Measurements from ENCODE around the gene HABP4. TPM values are rescaled to one million over a fixed set of nuclear protein-coding genes. Genes with fewer than 3 reads are reported as not detected.

HABP4 gene
- total RNA-seq, 3 donors from 2014 or later (not counting 1 experiment from before 2014, with no cell fraction given), result 3.0 to 3.9 (median 3.6) TPM

GRCh38 chr9:96523374-96523773 is 73.4 kb downstream of the HABP4 start:
- H3K36me3 Mint-ChIP-seq, result no peaks in the 10 kb centered on the region
- Histone ChIP-seq H3K36me3 (ENCODE audit: control insufficient read depth, insufficient read depth, low read length) (no peaks in the 10 kb centered on the region), H3K4me3 (ENCODE audit: low read length) (no peak overlapping the region), H3K27me3 (ENCODE audit: control insufficient read depth, insufficient read depth, low read length) (no peaks in the 10 kb centered on the region), H3K27ac (ENCODE audit: low read length) (no peak overlapping the region), H3K4me1 (ENCODE audit: control insufficient read depth, insufficient read depth, low read length) (no peaks in the 10 kb centered on the region), H3K9me3 (ENCODE audit: control insufficient read depth, insufficient read depth, low read length) (no peaks in the 10 kb centered on the region)
- no peak overlapping the region for H3K4me3 Mint-ChIP-seq
- no peak for DNase-seq
- WGBS (ENCODE audit: insufficient coverage), result 97% methylated on average over 6 of the region's 7 CpGs
- no peak for TF ChIP-seq CTCF (IDR thresholded peaks at IDR 0.05)
- no peaks in the 10 kb centered on the region for H3K4me1 Mint-ChIP-seq
- no peak overlapping the region for H3K27ac Mint-ChIP-seq
- intact Hi-C loops (cut with micrococcal nuclease), result no loop called here
- peaks cover 0 to 3% of the 10 kb centered on the region in 2 donors for H3K27me3 Mint-ChIP-seq (ENCODE audit: low read depth in 2 of 2)
- no peaks in the 10 kb centered on the region for H3K9me3 Mint-ChIP-seq
- no peak for ATAC-seq

- H3K36me3 ChIP-seq (ENCODE audit: control insufficient read depth, insufficient read depth, low read length), result no peaks in the 10 kb centered on the region
- Mint-ChIP-seq H3K27ac (no peak overlapping the region), H3K4me1 (no peaks in the 10 kb centered on the region), H3K27me3 (ENCODE audit: low read depth in 2 of 2) (peaks cover 0 to 3% of the 10 kb centered on the region in 2 donors), H3K9me3 (no peaks in the 10 kb centered on the region), H3K36me3 (no peaks in the 10 kb centered on the region), H3K4me3 (no peak overlapping the region)
- H3K9me3 ChIP-seq (ENCODE audit: control insufficient read depth, insufficient read depth, low read length), result no peaks in the 10 kb centered on the region
- no peaks in the 10 kb centered on the region for H3K4me1 ChIP-seq (ENCODE audit: control insufficient read depth, insufficient read depth, low read length)
- no peaks in the 10 kb centered on the region for H3K27me3 ChIP-seq (ENCODE audit: control insufficient read depth, insufficient read depth, low read length)
- H3K4me3 ChIP-seq (ENCODE audit: low read length), result no peak overlapping the region
- DNase-seq, result no peak
- no peak for ATAC-seq
- WGBS (ENCODE audit: insufficient coverage), result 88% methylated on average over 7 of the region's 7 CpGs
- H3K27ac ChIP-seq (ENCODE audit: low read length), result no peak overlapping the region
- intact Hi-C loops (cut with micrococcal nuclease), result no loop called here
- TF ChIP-seq CTCF (IDR thresholded peaks at IDR 0.05), result no peak
Observed at GRCh38 chr9:96524045-96524444, 74.1 kb downstream of the HABP4 start.

- no peaks in the 10 kb centered on the region for H3K27me3 ChIP-seq (ENCODE audit: control insufficient read depth, insufficient read depth, low read length)
- no peaks in the 10 kb centered on the region for H3K9me3 ChIP-seq (ENCODE audit: control insufficient read depth, insufficient read depth, low read length)
- Mint-ChIP-seq H3K27ac (no peak overlapping the region), H3K9me3 (no peaks in the 10 kb centered on the region), H3K36me3 (no peaks in the 10 kb centered on the region), H3K4me1 (no peaks in the 10 kb centered on the region), H3K27me3 (ENCODE audit: low read depth in 2 of 2) (peaks cover 0 to 3% of the 10 kb centered on the region in 2 donors), H3K4me3 (no peak overlapping the region)
- WGBS (ENCODE audit: insufficient coverage), result 100% methylated on average over 2 of the region's 2 CpGs
- ATAC-seq, result no peak
- no peak for DNase-seq
- H3K4me1 ChIP-seq (ENCODE audit: control insufficient read depth, insufficient read depth, low read length), result no peaks in the 10 kb centered on the region
- no peak overlapping the region for H3K4me3 ChIP-seq (ENCODE audit: low read length)
- H3K36me3 ChIP-seq (ENCODE audit: control insufficient read depth, insufficient read depth, low read length), result no peaks in the 10 kb centered on the region
- no peak overlapping the region for H3K27ac ChIP-seq (ENCODE audit: low read length)
- intact Hi-C loops (cut with micrococcal nuclease), result no loop called here
- TF ChIP-seq CTCF (IDR thresholded peaks at IDR 0.05), result no peak
Observed at GRCh38 chr9:96524764-96525163, 74.8 kb downstream of the HABP4 start.

GRCh38 chr9:96532173-96532572 is 82.2 kb downstream of the HABP4 start:
- no peak for TF ChIP-seq CTCF (IDR thresholded peaks at IDR 0.05)
- intact Hi-C loops (cut with micrococcal nuclease), result no loop called here
- Mint-ChIP-seq H3K9me3 (no peaks in the 10 kb centered on the region), H3K4me3 (no peak overlapping the region), H3K4me1 (no peaks in the 10 kb centered on the region), H3K36me3 (peaks cover 7% of the 10 kb centered on the region), H3K27me3 (ENCODE audit: low read depth in 2 of 2) (peaks cover 5 to 8% of the 10 kb centered on the region in 2 donors), H3K27ac (no peak overlapping the region)
- no peaks in the 10 kb centered on the region for H3K9me3 ChIP-seq (ENCODE audit: control insufficient read depth, insufficient read depth, low read length)
- no peak overlapping the region for H3K4me3 ChIP-seq (ENCODE audit: low read length)
- no peaks in the 10 kb centered on the region for H3K27me3 ChIP-seq (ENCODE audit: control insufficient read depth, insufficient read depth, low read length)
- H3K27ac ChIP-seq (ENCODE audit: low read length), result no peak overlapping the region
- no peaks in the 10 kb centered on the region for H3K36me3 ChIP-seq (ENCODE audit: control insufficient read depth, insufficient read depth, low read length)
- no peak for DNase-seq
- H3K4me1 ChIP-seq (ENCODE audit: control insufficient read depth, insufficient read depth, low read length), result no peaks in the 10 kb centered on the region
- ATAC-seq, result no peak
